Prostate gland (tissue), 2 donors: ENCODE measurements around the gene SMLR1.

ENCODE experiments used
- POLR2A ChIP-seq: fragments of 450-650 bp; IDR thresholded peaks from one replicate; pipeline ENCODE4 v1.6.1; 2016; ENCODE audit warnings: antibody characterized with exemption, mild to moderate bottlenecking
- POLR2AphosphoS5 ChIP-seq: sonication (generic); formaldehyde crosslinking; IDR thresholded peaks from one replicate; pipeline ENCODE4 v1.6.1; 2017; ENCODE audit warnings: antibody characterized with exemption
- TF ChIP-seq, protein P1 (sequence below), 4 experiments: fragments of 200-600 bp in 2 of 4; fragments of 450-650 bp in 2 of 4; sonication (generic) in 2 of 4; IDR thresholded peaks; 1 replicate in 3 of 4; 2 replicates in 1 of 4; pipeline ENCODE4 v1.5.1; 2016 to 2019; ENCODE audit warnings: antibody characterized with exemption in 4 of 4, mild to moderate bottlenecking in 2 of 4, moderate library complexity in 2 of 4

DNA sequence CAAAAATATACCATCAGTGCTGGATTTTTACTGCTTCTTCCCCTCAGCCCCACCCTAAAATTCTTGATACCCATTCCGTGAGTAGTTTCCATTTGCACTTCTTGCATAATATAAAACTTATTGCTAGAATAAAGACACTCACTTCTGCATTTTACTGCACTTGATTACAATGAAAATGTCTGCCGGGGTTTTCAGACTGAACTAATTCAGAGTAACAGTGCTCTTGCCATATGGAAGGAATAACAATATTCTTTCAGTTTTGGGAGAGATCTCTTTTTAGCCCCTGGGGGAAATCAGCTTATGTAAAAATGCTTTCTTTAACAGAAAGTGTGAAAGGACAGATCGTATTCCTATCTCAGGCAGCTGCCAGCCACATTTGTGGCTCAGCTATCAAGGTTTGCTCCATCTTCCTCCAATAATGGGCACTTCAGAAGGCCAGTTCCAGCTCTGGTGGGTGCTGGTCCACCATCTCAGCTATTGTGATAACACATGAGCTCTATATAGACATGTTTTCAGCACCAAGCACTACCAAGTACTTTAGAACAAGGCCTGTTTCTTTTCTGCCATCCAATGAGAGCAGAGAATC lies 8.9 kb downstream of the SMLR1 start:
- TF ChIP-seq, protein P1, sequence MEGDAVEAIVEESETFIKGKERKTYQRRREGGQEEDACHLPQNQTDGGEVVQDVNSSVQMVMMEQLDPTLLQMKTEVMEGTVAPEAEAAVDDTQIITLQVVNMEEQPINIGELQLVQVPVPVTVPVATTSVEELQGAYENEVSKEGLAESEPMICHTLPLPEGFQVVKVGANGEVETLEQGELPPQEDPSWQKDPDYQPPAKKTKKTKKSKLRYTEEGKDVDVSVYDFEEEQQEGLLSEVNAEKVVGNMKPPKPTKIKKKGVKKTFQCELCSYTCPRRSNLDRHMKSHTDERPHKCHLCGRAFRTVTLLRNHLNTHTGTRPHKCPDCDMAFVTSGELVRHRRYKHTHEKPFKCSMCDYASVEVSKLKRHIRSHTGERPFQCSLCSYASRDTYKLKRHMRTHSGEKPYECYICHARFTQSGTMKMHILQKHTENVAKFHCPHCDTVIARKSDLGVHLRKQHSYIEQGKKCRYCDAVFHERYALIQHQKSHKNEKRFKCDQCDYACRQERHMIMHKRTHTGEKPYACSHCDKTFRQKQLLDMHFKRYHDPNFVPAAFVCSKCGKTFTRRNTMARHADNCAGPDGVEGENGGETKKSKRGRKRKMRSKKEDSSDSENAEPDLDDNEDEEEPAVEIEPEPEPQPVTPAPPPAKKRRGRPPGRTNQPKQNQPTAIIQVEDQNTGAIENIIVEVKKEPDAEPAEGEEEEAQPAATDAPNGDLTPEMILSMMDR (IDR thresholded peaks at IDR 0.05) = no peak
- TF ChIP-seq POLR2A = no peak
- no peak for TF ChIP-seq POLR2AphosphoS5
